HG03039 (cell line): ENCODE data around the gene USP46.
A peak's percentile ranks its signal among the peaks of the same experiment; 100 is the strongest.

Source experiments
- ATAC-seq: cut with Tn5 transposase; IDR thresholded peaks from one replicate; pipeline ENCODE4 v1.9.1; 2021; ENCODE audit warnings: mild to moderate bottlenecking, moderate library complexity; ENCODE audit not compliant: unreplicated experiment

The USP46 gene

GRCh38 chr4:52659001-52659721, at the start of gene USP46:
Gene USP46 (minus strand): TSS chr4:52659301. CDS start chr4:52659150, 151 bp downstream.
- ATAC-seq = peak; percentile 83

- ATAC-seq = no peak
Observed at GRCh38 chr4:52704661-52705060, 45.6 kb upstream of the USP46 start.

GRCh38 chr4:52704133-52704532, 45.0 kb upstream of the USP46 start:
- no peak for ATAC-seq

DNA sequence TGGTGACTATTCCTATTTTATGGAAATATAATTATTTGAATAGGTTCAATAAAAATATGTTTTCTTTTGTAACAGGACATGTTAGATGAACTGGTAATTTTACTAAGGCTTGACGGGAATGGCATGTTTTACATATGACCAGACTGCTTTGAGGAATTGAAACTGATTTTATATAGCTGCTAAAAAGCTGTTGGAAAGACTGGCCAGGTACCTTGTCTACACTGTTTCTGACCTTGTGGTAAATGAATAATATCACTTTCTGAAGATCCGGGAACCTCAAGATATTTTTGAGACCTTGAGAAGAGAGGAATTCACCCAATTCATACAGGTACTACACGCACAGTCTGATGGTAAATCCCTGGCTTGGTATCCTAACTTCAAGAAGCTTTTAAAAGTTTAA, 42.1 kb upstream of the USP46 start:
- peak; percentile 89 for ATAC-seq

DNA sequence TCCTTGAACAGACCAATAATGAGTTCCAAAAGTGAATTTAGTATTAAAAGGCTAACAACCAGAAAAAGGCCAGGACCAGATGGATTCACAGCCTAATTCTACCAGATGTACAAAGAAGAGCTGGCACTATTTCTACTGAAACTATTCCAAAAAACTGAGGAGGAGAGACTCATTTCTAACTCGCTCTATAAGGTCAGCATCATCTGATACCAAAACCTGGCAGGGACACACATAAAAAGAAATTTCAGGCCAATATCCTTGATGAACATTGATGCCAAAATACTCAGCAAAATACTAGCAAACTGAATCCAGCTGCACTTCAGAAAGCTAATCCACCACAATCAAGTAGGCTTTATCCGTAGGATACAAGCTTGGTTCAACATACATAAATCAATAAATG, 35.8 kb upstream of the USP46 start:
- no peak for ATAC-seq

GRCh38 chr4:52693492-52693891, 34.4 kb upstream of the USP46 start:
- ATAC-seq = no peak

- no peak for ATAC-seq
Observed at GRCh38 chr4:52689096-52689495, 30.0 kb upstream of the USP46 start.

- ATAC-seq = no peak
Observed at GRCh38 chr4:52687696-52688095, 28.6 kb upstream of the USP46 start.

DNA sequence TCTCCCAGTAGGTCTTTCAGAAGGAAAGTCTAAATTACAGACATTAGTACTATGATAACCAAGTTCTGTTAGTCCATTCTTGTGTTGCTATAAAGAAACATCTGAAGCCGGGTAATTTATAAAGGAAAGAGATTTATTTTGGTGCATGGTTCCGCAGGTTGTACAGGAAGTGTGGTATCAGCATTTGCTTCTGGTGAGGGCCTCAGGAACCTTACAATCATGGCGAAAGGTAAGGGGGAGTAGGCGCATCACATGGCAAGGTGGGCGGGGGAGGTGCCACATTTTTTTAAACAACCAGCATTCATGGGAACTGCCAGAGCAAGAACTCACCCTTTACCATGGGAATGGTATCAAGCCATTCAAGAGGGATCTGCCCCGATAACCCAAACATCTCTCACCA, 26.2 kb upstream of the USP46 start:
- ATAC-seq = no peak

- ATAC-seq = no peak
Observed at GRCh38 chr4:52684896-52685295, 25.8 kb upstream of the USP46 start.

- ATAC-seq = no peak
Observed at GRCh38 chr4:52680381-52680780, 21.3 kb upstream of the USP46 start.

DNA sequence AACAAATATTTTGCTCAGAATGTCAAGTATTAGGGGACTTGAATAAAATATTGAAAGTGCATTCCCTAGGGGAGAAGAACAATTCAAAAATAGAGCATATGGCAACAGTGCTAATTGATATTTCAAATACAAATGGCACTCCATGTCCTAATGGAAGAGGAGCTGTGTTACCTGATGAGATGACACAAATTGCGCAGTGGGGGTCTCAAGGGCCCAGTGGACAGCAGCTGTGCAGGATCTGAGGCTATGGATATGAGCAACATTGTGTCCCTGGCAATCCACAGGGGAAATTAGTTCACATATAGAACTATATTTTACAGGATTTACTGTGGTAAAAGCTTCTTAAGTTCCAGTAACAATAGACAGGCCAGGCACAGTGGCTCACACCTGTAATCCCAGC, 17.4 kb upstream of the USP46 start:
- no peak for ATAC-seq

GRCh38 chr4:52675111-52675510, 16.0 kb upstream of the USP46 start:
- no peak for ATAC-seq

- ATAC-seq = no peak
Observed at GRCh38 chr4:52670739-52671138, 11.6 kb upstream of the USP46 start.

- ATAC-seq = no peak
Observed at GRCh38 chr4:52670121-52670520, 11.0 kb upstream of the USP46 start.

DNA sequence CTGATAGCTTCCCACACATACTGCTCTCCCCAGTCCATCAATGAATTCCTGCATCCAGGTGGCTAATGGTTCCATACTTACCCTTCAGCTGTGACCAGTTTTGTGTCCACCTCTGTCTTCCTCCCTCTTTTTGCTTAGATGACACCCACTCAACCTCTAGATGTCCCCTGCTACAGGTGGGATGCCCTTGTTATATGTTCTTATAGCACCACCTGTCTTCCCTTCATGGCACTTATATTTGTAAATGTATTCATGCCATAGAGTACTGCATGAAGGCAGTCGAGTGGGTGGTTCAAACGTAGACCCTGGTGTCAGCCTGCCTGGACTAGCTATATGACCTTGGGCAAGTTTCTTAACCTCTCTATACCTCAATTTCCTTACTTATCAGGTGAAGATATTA, 6.5 kb upstream of the USP46 start:
- peak; percentile 65 for ATAC-seq

DNA sequence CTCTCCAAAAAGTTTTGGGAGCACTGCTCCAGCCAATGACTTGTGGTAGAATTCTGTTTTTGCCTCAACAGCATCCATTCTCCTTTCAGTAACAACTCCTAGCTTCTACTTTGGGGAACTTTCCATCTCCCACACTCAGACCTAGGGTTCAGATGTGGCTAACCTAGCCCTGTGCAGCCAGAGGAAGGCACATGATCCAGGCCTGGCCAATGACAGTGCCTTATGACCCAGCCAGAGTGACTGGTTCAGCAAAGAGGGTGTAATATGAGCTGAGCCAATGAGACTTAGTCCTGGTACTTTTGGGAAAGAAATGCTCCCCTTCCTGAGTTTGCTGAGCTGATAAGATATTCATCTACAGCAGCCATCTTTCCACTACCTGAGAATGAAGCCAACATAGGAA, 5.4 kb upstream of the USP46 start:
- ATAC-seq = no peak

GRCh38 chr4:52661966-52662690, 3.0 kb upstream of the USP46 start:
- ATAC-seq = no peak

DNA sequence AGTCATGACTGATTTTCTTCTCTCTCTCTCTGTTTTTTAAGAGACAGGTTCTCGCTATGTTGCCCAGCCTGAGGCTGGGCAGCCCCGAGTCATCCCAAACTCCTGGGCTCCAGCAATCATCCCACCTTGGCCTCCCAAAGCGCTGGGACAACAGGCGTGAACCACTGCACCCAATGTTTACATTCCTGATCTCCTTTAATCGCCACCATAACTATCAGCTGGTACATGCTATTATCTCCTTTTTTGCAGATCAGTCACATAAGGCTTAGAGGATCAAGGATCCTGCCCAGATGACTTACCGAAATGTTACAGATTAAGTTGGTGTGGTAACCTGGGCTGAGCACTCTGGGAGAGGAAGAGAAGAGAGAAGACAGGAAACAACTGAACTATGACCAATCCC, 1.5 kb upstream of the USP46 start:
- no peak for ATAC-seq

GRCh38 chr4:52659722-52660261, 691 bp upstream of the USP46 start:
- ATAC-seq = peak; percentile 25

- peak; percentile 13 for ATAC-seq
Observed at GRCh38 chr4:52658641-52659000, 480 bp downstream of the USP46 start.
